ENCODE measurements around the gene SLC19A1. TPM values are rescaled to one million over a fixed set of nuclear protein-coding genes. Genes with fewer than 3 reads are reported as not detected.

Gene SLC19A1
- polyA plus RNA-seq, 3 donors, result 25.0 to 53.0 (median 39.9) TPM

DNA sequence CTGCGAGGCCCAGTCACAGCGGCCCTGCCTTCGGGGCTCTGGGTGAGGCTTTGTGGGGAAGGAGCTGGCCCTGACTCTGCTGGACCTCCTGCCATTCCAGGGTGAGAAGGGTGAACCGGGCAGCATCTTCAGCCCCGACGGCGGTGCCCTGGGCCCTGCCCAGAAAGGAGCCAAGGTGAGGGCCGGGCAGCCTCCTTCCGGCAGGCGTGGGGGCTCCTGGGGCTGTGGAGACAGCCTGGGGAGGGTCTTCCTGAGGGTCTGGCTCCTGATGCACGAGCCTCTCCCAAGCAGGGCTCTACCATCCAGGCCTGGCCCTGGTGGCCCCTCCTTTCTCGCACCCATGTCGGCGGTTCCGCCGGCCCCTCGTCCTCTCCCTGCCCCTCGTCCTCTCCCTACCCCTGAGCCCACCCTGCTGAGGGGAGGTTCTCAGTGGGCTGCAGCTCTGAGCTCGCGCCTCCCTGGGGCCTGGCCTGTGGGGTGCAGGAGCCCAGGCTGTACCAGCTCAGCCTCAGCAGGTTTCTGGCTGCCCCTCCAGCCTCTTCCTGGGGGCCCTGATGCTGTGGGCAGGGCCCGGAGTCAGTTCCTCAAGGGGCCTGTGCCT lies 48.7 kb downstream of the SLC19A1 start:
- H3K27ac Mint-ChIP-seq, result no peak overlapping the region
- H3K4me1 Mint-ChIP-seq, result peaks cover 3% of the 10 kb centered on the region
- peaks cover 0 to 7% (median 3%) of the 10 kb centered on the region in 3 donors for H3K27me3 Mint-ChIP-seq (ENCODE audit: low read depth in 3 of 3)
- Histone ChIP-seq H3K36me3 (replicated peaks in 1 of 2; ENCODE audit: control insufficient read depth in 1 of 2, insufficient read depth in 2 of 2, low read length in 2 of 2) (no peaks in the 10 kb centered on the region), H3K27ac (ENCODE audit: low read depth in 1 of 2, low read length in 2 of 2) (no peak overlapping the region), H3K9me3 (replicated peaks in 1 of 2; ENCODE audit: control insufficient read depth in 1 of 2, insufficient read depth in 1 of 2, low read length in 2 of 2) (no peaks in the 10 kb centered on the region), H3K79me2 (ENCODE audit: insufficient read depth, low read length) (no peaks in the 10 kb centered on the region), H3K27me3 (ENCODE audit: control insufficient read depth in 2 of 2, insufficient read depth in 2 of 2, low read length in 2 of 2) (no peaks in the 10 kb centered on the region), H3K4me2 (replicated peaks; ENCODE audit: extremely low read depth, low read length, poor library complexity, severe bottlenecking) (no peak overlapping the region), H3K4me1 (ENCODE audit: control insufficient read depth in 1 of 2, insufficient read depth in 2 of 2, low read length in 2 of 2) (peaks cover 0 to 4% of the 10 kb centered on the region in 2 donors), H2AFZ (ENCODE audit: insufficient read depth, low read depth, low read length, poor library complexity, severe bottlenecking) (no peak overlapping the region), H3K9ac (ENCODE audit: insufficient read depth, low read length, poor library complexity, severe bottlenecking) (no peak overlapping the region), H3K4me3 (replicated peaks in 1 of 3; ENCODE audit: low read depth in 2 of 3, low read length in 3 of 3) (no peak overlapping the region), H4K20me1 (ENCODE audit: insufficient read depth, low read length) (no peaks in the 10 kb centered on the region)
- DNase-seq, result no peak
- H3K9me3 Mint-ChIP-seq, result peaks cover 0 to under 1% (median 0%) of the 10 kb centered on the region in 7 donors
- H3K36me3 Mint-ChIP-seq, result no peaks in the 10 kb centered on the region
- WGBS (ENCODE audit: insufficient coverage), result 93% methylated on average over 14 of the region's 21 CpGs
- intact Hi-C loops (cut with micrococcal nuclease), result no loop called here
- no peak overlapping the region for H3K4me3 Mint-ChIP-seq
- TF ChIP-seq, protein P1, sequence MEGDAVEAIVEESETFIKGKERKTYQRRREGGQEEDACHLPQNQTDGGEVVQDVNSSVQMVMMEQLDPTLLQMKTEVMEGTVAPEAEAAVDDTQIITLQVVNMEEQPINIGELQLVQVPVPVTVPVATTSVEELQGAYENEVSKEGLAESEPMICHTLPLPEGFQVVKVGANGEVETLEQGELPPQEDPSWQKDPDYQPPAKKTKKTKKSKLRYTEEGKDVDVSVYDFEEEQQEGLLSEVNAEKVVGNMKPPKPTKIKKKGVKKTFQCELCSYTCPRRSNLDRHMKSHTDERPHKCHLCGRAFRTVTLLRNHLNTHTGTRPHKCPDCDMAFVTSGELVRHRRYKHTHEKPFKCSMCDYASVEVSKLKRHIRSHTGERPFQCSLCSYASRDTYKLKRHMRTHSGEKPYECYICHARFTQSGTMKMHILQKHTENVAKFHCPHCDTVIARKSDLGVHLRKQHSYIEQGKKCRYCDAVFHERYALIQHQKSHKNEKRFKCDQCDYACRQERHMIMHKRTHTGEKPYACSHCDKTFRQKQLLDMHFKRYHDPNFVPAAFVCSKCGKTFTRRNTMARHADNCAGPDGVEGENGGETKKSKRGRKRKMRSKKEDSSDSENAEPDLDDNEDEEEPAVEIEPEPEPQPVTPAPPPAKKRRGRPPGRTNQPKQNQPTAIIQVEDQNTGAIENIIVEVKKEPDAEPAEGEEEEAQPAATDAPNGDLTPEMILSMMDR (IDR thresholded peaks at IDR 0.05), result no peak

DNA sequence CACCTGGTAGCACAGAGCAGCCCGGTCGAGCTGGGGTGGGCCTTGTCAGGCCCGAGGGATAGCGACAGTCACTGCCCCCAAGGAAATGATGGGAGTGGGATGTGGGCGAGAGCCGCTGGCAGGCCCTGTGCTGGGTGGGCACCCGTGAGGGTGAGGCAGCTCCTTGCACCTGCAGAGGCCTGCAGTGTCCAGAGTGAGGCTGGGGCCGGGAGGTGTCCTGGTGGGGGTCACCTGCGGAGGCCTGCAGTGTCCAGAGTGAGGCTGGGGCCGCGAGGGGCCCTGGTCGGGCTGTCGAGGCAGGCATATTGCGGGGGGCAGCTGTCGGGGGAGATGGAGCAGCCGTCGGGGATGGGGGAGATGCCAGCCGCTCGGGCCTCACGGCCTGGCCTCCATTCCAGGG lies 49.5 kb downstream of the SLC19A1 start:
- peaks cover 3% of the 10 kb centered on the region for H3K4me1 Mint-ChIP-seq
- H4K20me1 ChIP-seq (ENCODE audit: insufficient read depth, low read length), result no peaks in the 10 kb centered on the region
- no peak overlapping the region for H3K27ac ChIP-seq (ENCODE audit: low read depth in 1 of 2, low read length in 2 of 2)
- no peaks in the 10 kb centered on the region for H3K36me3 ChIP-seq (replicated peaks in 1 of 2; ENCODE audit: control insufficient read depth in 1 of 2, insufficient read depth in 2 of 2, low read length in 2 of 2)
- H3K4me1 ChIP-seq (ENCODE audit: control insufficient read depth in 1 of 2, insufficient read depth in 2 of 2, low read length in 2 of 2), result peaks cover 0 to 4% of the 10 kb centered on the region in 2 donors
- DNase-seq, result no peak
- intact Hi-C loops (cut with micrococcal nuclease), result no loop called here
- H3K36me3 Mint-ChIP-seq, result no peaks in the 10 kb centered on the region
- no peaks in the 10 kb centered on the region for H3K9me3 ChIP-seq (replicated peaks in 1 of 2; ENCODE audit: control insufficient read depth in 1 of 2, insufficient read depth in 1 of 2, low read length in 2 of 2)
- no peak overlapping the region for H3K4me2 ChIP-seq (replicated peaks; ENCODE audit: extremely low read depth, low read length, poor library complexity, severe bottlenecking)
- WGBS (ENCODE audit: insufficient coverage), result 94% methylated on average over 20 of the region's 20 CpGs
- no peak overlapping the region for H3K4me3 Mint-ChIP-seq
- no peak overlapping the region for H2AFZ ChIP-seq (ENCODE audit: insufficient read depth, low read depth, low read length, poor library complexity, severe bottlenecking)
- no peak overlapping the region for H3K9ac ChIP-seq (ENCODE audit: insufficient read depth, low read length, poor library complexity, severe bottlenecking)
- no peak overlapping the region for H3K4me3 ChIP-seq (replicated peaks in 1 of 3; ENCODE audit: low read depth in 2 of 3, low read length in 3 of 3)
- no peak overlapping the region for H3K27ac Mint-ChIP-seq
- TF ChIP-seq, protein P1 (IDR thresholded peaks at IDR 0.05), result no peak
- peaks cover 0 to 7% (median 3%) of the 10 kb centered on the region in 3 donors for H3K27me3 Mint-ChIP-seq (ENCODE audit: low read depth in 3 of 3)
- H3K27me3 ChIP-seq (ENCODE audit: control insufficient read depth in 2 of 2, insufficient read depth in 2 of 2, low read length in 2 of 2), result no peaks in the 10 kb centered on the region
- H3K79me2 ChIP-seq (ENCODE audit: insufficient read depth, low read length), result no peaks in the 10 kb centered on the region
- H3K9me3 Mint-ChIP-seq, result no peaks in the 10 kb centered on the region
